Measurements from ENCODE around the gene DRG2. TPM values are rescaled to one million over a fixed set of nuclear protein-coding genes. Genes with fewer than 3 reads are reported as not detected.

Gene DRG2
- total and polyA plus RNA-seq, 9 of the 15 experiments (the other 6 are each of a cell fraction or from before 2014, with no cell fraction given), result 6.6 to 36.7 (median 26.1) TPM

GRCh38 chr17:18139949-18140348 is 52.2 kb downstream of the DRG2 start:
- peaks cover 0 to 20% of the 10 kb centered on the region in 2 experiments; a peak in 3 of 5 replicates for H3K4me1 ChIP-seq (replicated peaks in 1 of 2; ENCODE audit: control insufficient read depth in 2 of 2, insufficient read depth in 2 of 2, low read length in 2 of 2)
- no peak for FAIRE-seq
- CTCF ChIA-PET (ENCODE audit: low intra/inter-chr PET ratio), result interaction anchor here (1.0 kb wide), 1 partner anchor 91 kb away, joined by 4 read pairs; no protein-coding TSS in a partner anchor
- DNase-seq (ENCODE audit: extremely low read depth in 1 of 4, low spot score in 3 of 4), result peak; percentile 48 to 56 (median 50)
- TF ChIP-seq PTBP1 (IDR thresholded peaks at IDR 0.05; ENCODE audit: low read depth, low read length) (no peak), RBM15 (IDR thresholded peaks at IDR 0.05; ENCODE audit: insufficient read depth, low read length) (no peak), NKRF (IDR thresholded peaks at IDR 0.05; ENCODE audit: borderline replicate concordance) (no peak), XRCC5 (IDR thresholded peaks at IDR 0.05; ENCODE audit: low read depth, low read length) (no peak), MYBL2 (IDR thresholded peaks at IDR 0.05; ENCODE audit: low read depth) (no peak), MYBL2 (CRISPR knock-in tag; IDR thresholded peaks at IDR 0.05; ENCODE audit: borderline replicate concordance) (no peak), FOSL1 (tag; conservative IDR thresholded peaks at IDR 0.05) (no peak), ZNF551 (CRISPR knock-in tag; IDR thresholded peaks at IDR 0.05) (no peak), ATF7 (IDR thresholded peaks at IDR 0.05) (no peak), SETDB1 (IDR thresholded peaks at IDR 0.05; ENCODE audit: low read length) (no peak), CREM (IDR thresholded peaks at IDR 0.05; ENCODE audit: low read depth) (0 out of 2 replicates have a peak, but pooled peaks have one; percentile 18), NFIC (IDR thresholded peaks at IDR 0.05) (peak; percentile 68), ZNF512 (tag; IDR thresholded peaks at IDR 0.05) (no peak), RAD21 (CRISPR knock-in tag; conservative IDR thresholded peaks at IDR 0.05 in 1 of 2, IDR thresholded peaks at IDR 0.05 in 1 of 2) (peak in 1 of 2 experiments; percentile 21; a peak in 1 of 4 replicates), BACH1 (tag; IDR thresholded peaks at IDR 0.05) (no peak), CTCF (IDR thresholded peaks at IDR 0.05 in 2 of 3, conservative IDR thresholded peaks at IDR 0.05 in 1 of 3; ENCODE audit: insufficient read depth in 2 of 3, low read depth in 1 of 3, low read length in 3 of 3) (peak; percentile 43 to 55 (median 44); a peak in 4 of 6 replicates), ZSCAN32 (CRISPR knock-in tag; IDR thresholded peaks at IDR 0.05) (no peak), ZBED1 (IDR thresholded peaks at IDR 0.05) (no peak), ZNF780A (CRISPR knock-in tag; IDR thresholded peaks at IDR 0.05) (no peak)
- H4K20me1 ChIP-seq (replicated peaks; ENCODE audit: control insufficient read depth, insufficient read depth, low read length), result peaks cover 4% of the 10 kb centered on the region; the same call in 1 of the 2 replicates
- H3K9me3 ChIP-seq (replicated peaks; ENCODE audit: control insufficient read depth, insufficient read depth, low read depth, low read length), result no peaks in the 10 kb centered on the region
- no peaks in the 10 kb centered on the region for H3K27me3 ChIP-seq (ENCODE audit: control insufficient read depth in 2 of 2, insufficient read depth in 2 of 2, low read length in 2 of 2)
- POLR2A ChIA-PET, result interaction anchor here (0.5 to 0.9 kb wide), 2 partner anchors 43 kb away, joined by 3 to 6 read pairs; no protein-coding TSS in a partner anchor
- no peak overlapping the region for H3K4me3 ChIP-seq
- in situ Hi-C loops (cut with MboI), result no loop called here
- no peaks in the 10 kb centered on the region for H3K9me1 ChIP-seq (ENCODE audit: control insufficient read depth, insufficient read depth, low read length)
- H3K36me3 ChIP-seq (ENCODE audit: control insufficient read depth, insufficient read depth, low read length), result no peaks in the 10 kb centered on the region
- 11% methylated on average over 3 of the region's 3 CpGs for WGBS (ENCODE audit: insufficient coverage, low coverage, missing lambda C conversion rate)
- H3K4me2 ChIP-seq (ENCODE audit: insufficient read depth, low read length), result no peak overlapping the region
- no TSS peak for BruUV-seq (replicated peaks)
- no peaks in the 10 kb centered on the region for H3K79me2 ChIP-seq (ENCODE audit: control insufficient read depth, insufficient read depth, low read length)
- no peak overlapping the region for H3K27ac ChIP-seq (ENCODE audit: extremely low read depth, low read depth, low read length)
- intact Hi-C loops (cut with micrococcal nuclease), result loop anchor here (2.0 to 10.0 kb wide), 2 partner anchors 47 to 185 kb away; no protein-coding TSS in a partner anchor
- H2AFZ ChIP-seq (ENCODE audit: low read depth, low read length), result no peak overlapping the region
- peak; percentile 81 for ATAC-seq
- H3K9ac ChIP-seq (ENCODE audit: insufficient read depth in 1 of 2, low read depth in 2 of 2, low read length in 2 of 2), result peak overlapping the region in 1 of 2 experiments; percentile 35; a peak in 1 of 4 replicates
